HG02840 (cell line): ENCODE data around the gene SMARCC2.
A peak's percentile ranks its signal among the peaks of the same experiment; 100 is the strongest.

Experiments
- ATAC-seq: cut with Tn5 transposase; IDR thresholded peaks from one replicate; pipeline ENCODE4 v1.9.1; 2021; ENCODE audit warnings: mild to moderate bottlenecking, moderate library complexity, moderate number of reproducible peaks; ENCODE audit not compliant: unreplicated experiment, low FRiP score

The SMARCC2 gene

DNA sequence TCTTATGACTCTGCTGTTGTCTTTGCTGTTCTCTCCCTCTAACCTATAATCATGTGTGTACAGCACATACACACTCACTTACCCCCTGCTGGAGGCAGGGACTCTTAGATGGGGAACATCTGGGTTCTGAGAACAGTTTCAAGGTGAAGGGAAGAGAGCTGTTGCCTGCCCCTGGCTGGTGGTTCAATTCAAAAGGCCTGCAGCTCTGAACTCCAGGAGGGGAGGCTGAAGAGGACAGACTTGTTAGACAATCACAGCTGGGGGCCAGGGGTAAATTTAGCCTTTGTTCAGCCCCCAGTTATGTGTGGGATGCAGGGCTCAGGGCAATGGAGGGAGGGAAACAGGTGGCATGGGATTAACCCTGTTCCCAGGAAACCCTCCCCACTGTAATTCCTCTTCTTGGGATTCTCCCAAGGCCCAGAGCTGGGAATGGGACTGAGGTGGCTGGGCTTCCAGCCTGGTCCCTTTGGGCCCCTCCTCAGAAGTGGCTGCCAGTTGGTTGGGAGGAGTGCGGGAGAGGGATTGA lies 35.0 kb downstream of the SMARCC2 start:
- no peak for ATAC-seq

DNA sequence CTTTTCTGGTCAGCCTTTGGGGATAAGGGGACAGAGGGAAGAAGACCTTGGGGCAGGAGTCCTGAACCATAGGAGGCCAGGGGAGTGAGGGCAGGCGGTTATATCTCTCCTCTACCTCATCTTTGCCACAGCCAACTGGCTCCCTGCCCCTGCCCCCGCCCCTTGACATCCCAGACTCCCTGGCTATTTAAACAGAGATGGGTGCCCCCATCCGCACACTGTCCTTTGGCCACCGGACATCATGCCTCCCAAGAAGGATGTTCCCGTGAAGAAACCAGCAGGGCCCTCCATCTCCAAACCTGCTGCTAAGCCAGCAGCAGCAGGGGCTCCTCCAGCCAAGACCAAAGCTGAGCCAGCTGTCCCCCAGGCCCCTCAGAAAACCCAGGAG lies 35.6 kb downstream of the SMARCC2 start:
- no peak for ATAC-seq

DNA sequence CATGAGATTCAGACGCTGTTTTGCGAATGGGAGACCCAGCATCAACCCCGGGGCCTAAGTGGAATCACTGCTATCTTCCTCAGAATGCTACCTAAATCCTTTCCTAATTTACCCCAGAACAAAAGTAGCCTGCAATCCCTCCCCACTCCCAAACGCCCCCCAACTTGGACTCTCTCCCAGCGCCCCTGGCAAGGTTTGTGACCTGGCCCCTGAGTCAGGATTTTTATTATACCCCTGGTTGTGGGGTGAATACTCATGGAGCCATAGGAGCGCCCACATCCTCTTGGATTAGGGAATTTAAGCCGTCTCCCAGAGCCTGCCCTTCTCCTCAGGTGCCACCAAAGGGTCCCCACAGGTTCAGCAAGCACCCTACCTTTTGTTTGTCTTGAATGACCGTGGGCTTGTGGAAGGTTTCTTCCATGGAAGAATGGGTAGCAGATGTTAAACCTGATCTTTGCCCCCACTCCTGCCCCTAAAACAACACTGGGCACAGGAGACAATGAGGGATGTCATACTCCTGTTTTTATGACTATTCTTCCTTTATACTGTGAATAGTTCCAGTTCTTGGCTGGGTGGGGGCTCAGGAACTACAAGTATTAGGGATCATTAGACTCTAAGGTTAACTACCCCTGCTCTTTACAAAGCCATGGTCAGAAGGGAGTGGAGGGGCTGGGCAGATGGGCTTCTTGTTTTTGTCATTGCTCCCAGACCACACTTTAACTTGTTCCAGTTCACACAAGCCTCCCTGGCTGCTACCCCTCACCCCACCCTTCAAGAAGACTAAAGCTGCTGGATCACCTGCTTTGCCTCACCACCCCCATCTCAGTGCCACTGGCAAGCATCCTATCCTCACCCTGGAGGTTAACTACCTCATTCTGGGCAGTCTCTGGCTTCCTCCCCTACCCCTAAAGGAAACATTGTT lies 36.3 kb downstream of the SMARCC2 start:
- no peak for ATAC-seq

DNA sequence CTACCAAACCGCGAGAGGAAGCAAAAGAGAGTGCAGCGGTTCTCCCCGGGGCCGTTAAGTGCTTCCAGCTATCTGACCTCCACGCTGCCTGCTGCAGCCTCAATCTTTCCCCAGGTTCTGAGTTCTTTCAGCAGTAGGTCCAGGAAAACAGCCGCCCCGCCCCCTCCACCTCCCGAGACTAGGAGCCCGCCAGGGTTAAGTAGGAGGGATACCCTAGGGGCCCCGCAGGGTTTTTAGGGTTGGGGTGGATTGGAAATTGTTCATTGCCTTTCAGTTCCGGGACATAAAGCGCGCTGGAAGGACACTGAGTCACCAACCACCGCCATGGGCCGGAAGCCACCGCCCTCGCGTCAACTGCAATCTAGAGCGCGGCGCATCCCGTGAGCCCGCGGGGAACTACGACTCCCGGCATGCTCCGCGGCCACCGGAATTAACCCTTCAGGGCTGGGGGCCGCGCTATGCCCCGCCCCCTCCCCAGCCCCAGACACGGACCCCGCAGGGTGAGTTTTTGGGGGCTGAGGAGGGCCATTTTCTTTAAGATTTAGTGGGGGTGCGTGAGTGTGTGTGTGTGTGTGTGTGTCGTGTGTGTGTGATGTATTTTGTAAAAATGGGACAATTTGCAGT lies 37.0 kb downstream of the SMARCC2 start, which contains the start of gene MYL6B:
Gene MYL6B, plus strand, starts transcription at position 456 of the 624 bp plus-strand sequence. CDS start 1,332 bp downstream, outside the sequence.
- peak; percentile 85 for ATAC-seq

DNA sequence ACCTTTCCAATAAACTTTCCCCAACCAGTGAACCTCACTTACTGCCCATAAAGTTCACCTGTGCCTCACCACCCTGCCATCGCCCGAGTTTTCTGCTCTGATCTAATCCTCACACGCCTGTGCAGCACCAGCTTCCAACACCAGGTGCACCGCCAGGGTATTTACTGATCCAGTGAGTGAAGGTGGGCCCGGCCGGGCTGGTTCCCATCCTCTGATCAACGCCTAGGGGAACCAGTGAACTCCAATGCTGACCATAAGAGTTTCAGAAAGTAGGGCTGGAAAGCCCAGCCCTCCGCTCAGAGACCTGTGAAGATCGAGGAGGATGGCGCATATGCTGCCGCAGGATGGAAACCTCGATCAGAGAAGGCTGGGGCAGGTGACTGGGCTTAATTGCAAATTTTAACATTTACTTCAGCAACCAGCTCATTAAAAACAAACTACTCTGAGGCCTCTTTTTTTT lies 37.6 kb downstream of the SMARCC2 start:
- peak; percentile 28 for ATAC-seq

DNA sequence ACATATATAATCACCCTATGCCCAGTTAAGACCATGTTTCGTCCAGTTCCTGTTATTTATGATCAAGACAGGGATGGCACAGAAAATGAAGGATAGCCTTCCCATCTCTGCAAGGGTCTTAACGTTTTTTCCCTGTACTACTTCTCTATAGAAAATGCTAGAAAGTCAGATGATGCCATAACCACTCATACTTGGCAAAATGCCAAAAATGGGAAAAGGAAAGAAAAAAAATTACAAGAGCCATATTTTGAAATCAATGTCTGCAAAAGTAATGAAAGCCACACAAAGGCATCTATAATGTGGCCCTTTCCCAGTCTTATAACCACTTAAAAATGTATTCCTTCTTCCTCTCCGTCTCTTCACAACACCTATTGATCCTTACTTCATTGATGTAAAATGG lies 38.7 kb downstream of the SMARCC2 start:
- ATAC-seq = no peak

DNA sequence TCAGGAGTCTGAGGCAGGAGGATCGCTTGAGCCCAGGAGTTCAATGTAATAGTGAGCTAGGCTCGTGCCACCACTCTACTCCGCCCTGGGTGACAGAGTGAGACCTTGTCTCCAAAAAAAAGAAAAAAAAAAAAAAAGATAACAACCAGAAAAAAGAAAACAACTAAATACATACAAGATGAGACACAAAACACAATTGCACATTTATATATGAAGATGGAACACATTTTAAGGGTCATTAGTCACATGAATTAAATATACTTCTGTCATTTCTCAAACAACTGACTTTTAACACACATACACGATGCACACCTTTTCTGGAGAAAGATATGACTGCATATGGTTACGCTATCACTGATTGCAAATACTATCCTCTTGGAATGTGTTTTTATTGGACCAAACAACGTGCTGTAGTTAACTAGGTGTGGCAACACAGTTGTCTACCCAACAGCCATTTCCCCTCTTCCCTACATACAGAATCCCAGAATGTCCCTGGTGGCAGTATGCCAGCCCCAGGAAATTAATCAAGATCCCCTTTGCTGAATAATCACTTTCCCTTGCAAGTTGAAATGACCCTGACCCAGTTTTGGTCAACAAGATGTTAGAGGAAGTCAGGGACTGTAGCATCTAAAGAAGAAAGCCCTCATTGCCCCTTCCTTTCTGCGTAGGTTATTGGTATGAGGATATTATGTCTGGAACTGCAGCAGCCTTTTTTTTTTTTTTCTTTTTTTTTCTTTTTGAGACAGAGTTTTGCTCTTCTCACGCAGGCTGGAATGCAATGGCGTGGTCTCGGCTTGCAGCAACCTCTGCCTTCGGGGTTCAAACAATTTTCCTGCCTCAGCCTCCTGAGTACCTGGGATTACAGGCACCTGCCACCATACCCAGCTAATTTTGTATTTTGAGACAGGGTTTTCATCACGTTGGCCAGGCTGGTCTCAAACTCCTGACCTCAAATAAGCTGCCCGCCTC lies 42.5 kb downstream of the SMARCC2 start:
- no peak for ATAC-seq

DNA sequence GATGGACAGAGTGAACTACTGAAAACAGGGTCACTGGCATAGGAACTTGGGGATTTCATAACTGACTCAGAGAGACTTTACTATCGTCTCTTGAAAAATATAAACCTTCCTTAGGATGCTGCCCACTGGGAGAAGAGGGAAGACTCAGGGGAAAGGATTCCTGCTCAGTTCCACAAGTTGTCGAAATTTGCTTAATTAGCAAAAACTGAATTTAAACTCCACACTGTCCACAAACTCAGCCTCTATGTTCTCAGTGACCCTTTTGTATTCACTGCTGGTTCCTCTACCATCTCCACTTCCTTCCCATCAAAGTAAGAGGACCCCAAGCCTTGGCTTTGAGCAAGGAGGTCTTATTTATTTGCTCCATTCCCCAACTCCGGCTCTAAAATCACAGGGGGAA lies 44.1 kb downstream of the SMARCC2 start:
- ATAC-seq = no peak

DNA sequence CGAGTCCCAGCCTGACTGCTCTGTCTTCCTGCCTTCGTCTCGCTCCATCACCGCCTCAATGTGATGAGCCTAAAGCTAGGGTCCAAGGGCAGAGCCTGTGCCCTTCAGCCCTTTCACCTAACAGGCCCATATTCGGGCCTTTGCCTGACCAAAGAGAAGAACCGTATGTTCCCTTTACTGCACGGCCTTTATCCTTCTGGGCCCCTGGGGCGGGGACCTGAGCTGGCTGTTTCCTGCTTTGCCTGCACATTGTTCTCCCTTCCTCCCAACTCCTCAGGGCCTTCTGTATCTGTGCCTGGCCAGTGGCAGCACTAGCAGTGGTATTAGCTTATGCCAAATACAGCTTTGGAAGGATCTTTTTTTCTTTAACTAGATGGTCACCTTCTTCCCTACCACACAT lies 45.4 kb downstream of the SMARCC2 start:
- ATAC-seq = no peak

DNA sequence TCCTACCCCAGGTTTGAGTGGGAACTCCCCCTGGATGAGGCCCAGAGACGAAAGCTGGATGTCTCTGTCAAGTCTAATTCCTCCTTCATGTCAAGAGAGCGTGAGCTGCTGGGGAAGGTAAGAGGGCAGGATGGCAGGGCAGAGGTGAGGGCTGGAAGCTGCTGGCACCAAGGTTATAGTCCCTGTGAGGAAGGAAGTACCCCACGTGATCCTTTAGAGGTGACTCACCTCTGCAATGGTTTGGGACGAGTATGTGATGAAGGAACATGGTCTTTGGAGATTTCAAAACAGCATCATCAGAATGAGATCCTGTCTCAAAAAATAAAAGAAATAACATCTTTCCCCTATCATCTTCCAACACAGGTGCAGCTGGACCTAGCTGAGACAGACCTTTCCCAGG lies 46.1 kb downstream of the SMARCC2 start:
- ATAC-seq = no peak

DNA sequence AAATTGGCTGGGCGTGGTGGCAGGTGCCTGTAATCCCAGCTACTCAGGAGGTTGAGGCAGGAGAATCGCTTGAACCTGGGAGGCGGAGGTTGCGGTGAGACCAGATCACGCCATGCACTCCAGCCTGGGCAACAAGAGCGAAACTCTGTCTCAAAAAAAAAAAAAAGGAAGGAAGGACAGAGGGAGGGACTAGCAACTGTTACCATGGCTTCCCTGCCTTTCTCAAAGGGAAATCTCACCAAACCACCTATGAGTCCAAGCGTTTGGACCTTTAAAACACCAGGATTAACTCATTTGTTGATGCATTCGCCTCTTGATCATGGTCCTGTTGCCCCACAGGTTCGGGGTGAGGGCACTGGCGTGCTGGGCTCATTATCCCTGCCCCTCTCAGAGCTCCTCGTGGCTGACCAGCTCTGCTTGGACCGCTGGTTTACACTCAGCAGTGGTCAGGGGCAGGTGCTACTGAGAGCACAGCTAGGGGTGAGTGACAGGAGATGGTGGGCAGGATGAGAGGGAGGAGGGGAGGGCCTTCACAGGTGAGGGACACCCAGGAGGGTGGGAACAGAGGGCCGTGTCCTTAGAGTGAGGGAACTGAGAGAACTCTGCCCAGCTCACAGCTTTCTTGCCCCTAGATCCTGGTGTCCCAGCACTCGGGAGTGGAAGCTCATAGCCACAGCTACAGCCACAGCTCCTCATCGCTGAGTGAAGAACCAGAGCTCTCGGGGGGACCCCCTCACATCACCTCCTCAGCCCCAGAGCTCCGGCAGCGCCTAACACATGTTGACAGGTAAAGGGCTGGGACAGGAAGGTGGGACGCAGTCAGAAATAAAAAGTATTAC lies 47.1 kb downstream of the SMARCC2 start:
- ATAC-seq = no peak

DNA sequence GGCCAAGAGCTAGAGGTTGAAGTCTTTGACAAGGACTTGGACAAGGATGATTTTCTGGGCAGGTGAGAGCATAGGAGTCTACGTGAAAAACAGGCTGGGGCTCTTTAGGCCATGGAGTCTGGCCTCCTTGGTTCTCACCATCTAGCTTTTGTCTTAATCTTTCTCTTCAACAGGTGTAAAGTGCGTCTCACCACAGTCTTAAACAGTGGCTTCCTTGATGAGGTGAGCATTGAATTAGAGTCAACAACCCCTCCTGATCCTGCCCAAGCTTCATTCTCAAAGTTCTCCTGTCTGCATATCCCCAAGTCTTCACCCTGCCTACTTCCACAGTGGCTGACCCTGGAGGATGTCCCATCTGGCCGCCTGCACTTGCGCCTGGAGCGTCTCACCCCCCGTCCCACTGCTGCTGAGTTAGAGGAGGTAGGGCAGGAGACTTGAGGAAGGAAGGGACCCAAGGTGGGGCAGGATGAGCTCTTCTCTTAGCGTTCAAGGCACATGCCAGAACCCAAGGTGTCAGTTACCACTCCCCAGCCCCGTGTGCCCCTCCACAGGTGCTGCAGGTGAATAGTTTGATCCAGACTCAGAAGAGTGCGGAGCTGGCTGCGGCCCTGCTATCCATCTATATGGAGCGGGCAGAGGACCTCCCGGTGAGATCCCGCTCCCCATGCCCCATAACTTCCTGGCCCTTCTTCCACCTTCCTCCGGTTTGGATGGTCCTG lies 51.3 kb downstream of the SMARCC2 start:
- no peak for ATAC-seq

DNA sequence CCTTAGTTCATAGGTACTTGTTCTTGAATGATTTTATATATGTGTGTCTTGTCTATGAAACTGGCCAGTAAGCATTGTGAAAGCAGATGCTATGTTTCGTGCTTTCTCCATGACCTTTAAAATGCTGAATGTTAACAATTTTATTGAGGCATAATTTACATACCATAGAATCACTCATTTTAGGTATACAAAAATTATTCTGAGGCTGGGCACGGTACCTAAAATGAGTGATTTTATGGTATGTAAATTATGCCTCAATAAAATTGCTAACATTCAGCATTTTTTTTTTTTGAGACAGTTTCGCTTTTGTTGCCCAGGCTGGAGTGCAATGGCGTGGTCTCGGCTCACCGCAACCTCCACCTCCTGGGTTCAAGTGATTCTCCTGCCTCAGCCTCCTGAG lies 54.4 kb downstream of the SMARCC2 start:
- ATAC-seq = no peak

DNA sequence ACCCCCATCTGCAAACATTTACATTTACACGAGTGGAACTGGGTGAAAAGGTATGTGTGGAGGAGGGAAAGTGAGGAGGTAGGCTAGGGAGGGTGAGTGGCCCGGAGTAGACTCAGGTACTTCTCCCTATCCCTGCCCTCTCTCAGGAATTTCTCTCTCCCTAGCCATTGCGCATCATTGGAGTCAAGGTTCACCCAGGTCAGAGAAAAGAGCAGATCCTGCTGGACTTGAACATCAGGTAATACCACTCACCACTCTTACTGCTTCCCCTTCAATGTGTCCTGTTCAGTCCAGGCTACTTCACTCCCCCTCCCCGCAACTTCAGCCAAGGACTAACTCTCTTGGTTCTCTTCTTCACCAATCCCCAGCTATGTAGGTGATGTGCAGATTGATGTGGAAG lies 58.4 kb downstream of the SMARCC2 start:
- no peak for ATAC-seq

DNA sequence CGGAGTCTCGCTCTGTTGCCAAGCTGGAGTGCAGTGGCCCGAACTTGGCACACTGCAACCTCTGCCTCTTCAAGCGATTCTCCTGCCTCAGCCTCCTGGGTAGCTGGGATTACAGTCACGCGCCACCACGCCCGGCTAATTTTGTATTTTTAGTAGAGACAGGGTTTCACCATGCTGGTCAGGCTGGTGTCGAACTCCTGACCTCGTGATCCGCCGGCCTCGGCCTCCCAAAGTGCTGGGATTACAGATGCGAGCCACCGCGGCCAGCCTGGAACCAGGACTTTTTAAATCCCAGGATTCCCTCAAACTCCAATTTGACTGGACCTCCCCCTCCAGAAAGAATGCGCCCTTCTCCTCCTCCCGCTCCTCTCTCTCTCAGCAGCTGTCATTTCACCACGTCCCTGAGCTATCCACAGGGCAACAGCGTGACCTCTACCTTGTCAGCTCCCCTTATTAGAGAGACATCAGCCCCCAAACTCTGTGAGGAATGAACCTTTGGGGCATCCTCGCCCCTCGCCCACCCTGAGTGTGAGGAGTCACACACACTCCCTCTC lies 59.3 kb downstream of the SMARCC2 start:
- no peak for ATAC-seq

DNA sequence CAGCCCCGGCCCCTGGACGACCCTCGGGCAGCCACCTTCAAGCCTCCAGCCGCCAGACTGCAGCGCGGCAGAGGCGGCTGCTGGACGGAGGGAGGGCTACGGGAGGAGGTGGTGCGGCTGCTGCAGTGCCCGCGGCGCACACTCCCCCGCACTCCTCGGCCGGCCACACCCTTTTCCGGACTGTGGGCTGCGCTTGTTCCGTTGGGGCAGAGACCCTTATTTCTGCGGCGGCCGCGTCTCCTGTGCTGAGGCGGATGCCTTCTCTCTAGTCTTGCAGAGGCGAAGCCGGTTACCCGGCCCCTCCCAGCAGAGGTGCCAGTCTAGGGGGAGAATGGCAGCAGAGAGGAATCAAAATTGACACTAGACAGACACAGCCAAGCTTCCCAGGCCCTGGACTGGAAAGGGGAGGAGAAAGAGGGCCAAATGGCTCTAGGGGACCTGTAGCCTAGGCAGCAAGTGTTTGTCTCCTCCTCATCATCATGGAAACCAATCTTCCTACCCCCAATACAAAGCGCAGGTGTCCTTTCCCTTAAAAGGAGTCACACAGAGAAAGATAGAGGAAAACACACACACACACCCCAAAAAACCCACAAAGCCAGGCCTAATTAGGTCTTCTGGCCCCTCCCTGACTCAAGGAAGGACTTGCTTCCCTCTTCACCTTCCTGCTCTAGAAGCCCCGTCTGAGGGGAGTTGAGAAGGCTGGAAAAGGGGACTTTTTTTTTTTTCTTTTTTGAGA lies 59.9 kb downstream of the SMARCC2 start:
- ATAC-seq = peak; percentile 23

DNA sequence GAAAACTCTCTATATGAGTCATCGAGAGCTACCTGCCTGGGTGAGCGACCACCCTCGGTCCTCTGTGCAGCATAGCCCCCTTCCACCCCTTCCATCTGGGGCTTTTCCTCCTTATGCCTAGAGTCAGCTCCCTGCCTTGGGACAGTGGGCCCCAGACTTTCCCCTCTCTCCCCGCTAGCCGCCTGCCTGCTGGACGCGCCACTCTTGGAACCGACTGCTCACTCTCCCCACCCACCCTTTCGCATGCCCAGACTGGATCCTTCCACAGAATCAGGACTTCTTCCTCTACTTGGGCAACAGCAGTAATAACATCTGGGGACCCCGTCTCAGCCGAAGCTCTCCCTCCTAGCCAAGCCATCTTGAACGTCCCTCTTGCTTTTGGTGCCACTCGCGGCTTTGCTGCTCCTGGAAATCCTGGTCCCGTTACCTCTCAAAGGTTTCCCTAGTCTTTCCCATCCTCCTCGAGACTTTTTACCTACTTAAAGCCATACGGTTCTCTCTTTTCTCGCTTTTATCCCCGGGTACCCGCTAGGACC lies 60.5 kb downstream of the SMARCC2 start:
- no peak for ATAC-seq
